HL-60 (cell line): ENCODE results near the gene KIF7.

Experiments used
- DNase-seq, 2 experiments: peaks; one replicate each; pipeline ENCODE4 v3.0.0-alpha.2; 2010 to 2020; ENCODE audit warnings: low read depth in 1 of 2, low spot score in 1 of 2
- H3K27ac ChIP-seq: fragments of 250-450 bp; sonication (Bioruptor Pico); replicated peaks from 2 replicates; pipeline ENCODE4 v1.5.1; 2020; ENCODE audit warnings: mild to moderate bottlenecking, moderate library complexity
- H3K27me3 ChIP-seq: fragments of 250-450 bp; sonication (Bioruptor Pico); 2 replicates; pipeline ENCODE4 v1.5.1; 2021; ENCODE audit warnings: mild to moderate bottlenecking, moderate library complexity; ENCODE audit not compliant: insufficient read depth, poor library complexity, severe bottlenecking
- H3K4me3 ChIP-seq: replicated peaks from 2 replicates; pipeline ENCODE4 v1.5.1; 2011; ENCODE audit warnings: mild to moderate bottlenecking, control low read depth, low read length; ENCODE audit not compliant: insufficient read depth
- CTCF ChIP-seq: IDR thresholded peaks from one replicate; pipeline ENCODE4 v1.5.1; 2011; ENCODE audit warnings: low read length, control low read depth, inconsistent platforms; ENCODE audit not compliant: insufficient read depth
- GABPA ChIP-seq: IDR thresholded peaks from 2 replicates; pipeline ENCODE4 v1.6.1; 2012; ENCODE audit warnings: low read depth
- POLR2AphosphoS5 ChIP-seq: IDR thresholded peaks from 2 replicates; pipeline ENCODE4 v1.6.1; 2012; ENCODE audit warnings: low read depth
- REST ChIP-seq: IDR thresholded peaks from 2 replicates; pipeline ENCODE4 v1.6.1; 2012; ENCODE audit warnings: low read depth; ENCODE audit not compliant: insufficient replicate concordance
- SPI1 ChIP-seq: IDR thresholded peaks from 2 replicates; pipeline ENCODE4 v1.6.1; 2012; ENCODE audit warnings: low read depth, mild to moderate bottlenecking, borderline replicate concordance

The KIF7 gene

GRCh38 chr15:89659295-89659694, 4.0 kb upstream of the KIF7 start:
- H3K27me3 ChIP-seq, result peaks cover 21% of the 10 kb centered on the region
- no peak overlapping the region for H3K4me3 ChIP-seq
- no peak overlapping the region for H3K27ac ChIP-seq
- no peak for DNase-seq
- TF ChIP-seq GABPA (no peak), POLR2AphosphoS5 (no peak), SPI1 (no peak), CTCF (no peak), REST (no peak)

- DNase-seq, result no peak
- TF ChIP-seq SPI1 (no peak), REST (no peak), POLR2AphosphoS5 (no peak), CTCF (no peak), GABPA (no peak)
- no peak overlapping the region for H3K4me3 ChIP-seq
- no peak overlapping the region for H3K27ac ChIP-seq
- peaks cover 30% of the 10 kb centered on the region for H3K27me3 ChIP-seq
Observed at GRCh38 chr15:89657686-89658200, 2.5 kb upstream of the KIF7 start.

GRCh38 chr15:89656116-89656815, 999 bp upstream of the KIF7 start:
- Histone ChIP-seq H3K27ac (no peak overlapping the region), H3K27me3 (peaks cover 30% of the 10 kb centered on the region), H3K4me3 (no peak overlapping the region)
- DNase-seq, result no peak
- TF ChIP-seq CTCF, result no peak
- TF ChIP-seq REST, result no peak
- no peak for TF ChIP-seq SPI1
- TF ChIP-seq GABPA, result no peak
- TF ChIP-seq POLR2AphosphoS5, result no peak
